Activated B cell treated with CpG ODN at 0.5 μM for 24 hours (primary cell): ENCODE data around the gene WFS1. TPM values are rescaled to one million over a fixed set of nuclear protein-coding genes. Genes with fewer than 3 reads are reported as not detected.

Experiments
- ATAC-seq: fragments of 200-7000 bp; cut with Tn5 transposase; one replicate; pipeline ENCODE4 v1.10.0; 2021; ENCODE audit warnings: low read depth, mild to moderate bottlenecking, moderate library complexity
- CTCF ChIA-PET: fragments of 350-600 bp; sonication (Branson Sonifier 250); formaldehyde crosslinking; loops from one replicate; lab custom pipeline; 2021; ENCODE audit warnings: antibody characterized with exemption; lab: Charles Lee
- POLR2A ChIA-PET: fragments of 350-600 bp; sonication (Branson Sonifier 250); formaldehyde crosslinking; loops from one replicate; lab custom pipeline; 2021; ENCODE audit warnings: antibody characterized with exemption; lab: Charles Lee
- DNase-seq: peaks from one replicate; pipeline ENCODE4 v3.0.0; 2022
- H3K27ac Mint-ChIP-seq: one replicate; pipeline ENCODE4 v1.8.0; 2020; ENCODE audit warnings: mixed read lengths
- H3K27me3 Mint-ChIP-seq: one replicate; pipeline ENCODE4 v1.8.0; 2021; ENCODE audit warnings: mixed read lengths
- H3K36me3 Mint-ChIP-seq: one replicate; pipeline ENCODE4 v1.8.0; 2021; ENCODE audit warnings: low read depth, mixed read lengths
- H3K4me1 Mint-ChIP-seq: one replicate; pipeline ENCODE4 v1.8.0; 2021; ENCODE audit warnings: mixed read lengths
- H3K4me3 Mint-ChIP-seq: one replicate; pipeline ENCODE4 v1.8.0; 2020; ENCODE audit warnings: mild to moderate bottlenecking, mixed read lengths
- H3K9me3 Mint-ChIP-seq: one replicate; pipeline ENCODE4 v1.8.0; 2020; ENCODE audit warnings: mixed read lengths
- intact Hi-C: fragments of 100-400 bp; cut with micrococcal nuclease; formaldehyde crosslinking; loops from one replicate; pipeline ENCODE4 v1.15.1; 2024
- total RNA-seq: library from RNA; stranded (reverse); gene quantifications from 2 replicates; pipeline ENCODE4 v1.2.3, GENCODE V29; 2022
- TF ChIP-seq, protein P1 (sequence below): fragments of 200-600 bp; IDR thresholded peaks from one replicate; pipeline ENCODE4 v1.8.0; 2022; ENCODE audit warnings: antibody characterized with exemption, mild to moderate bottlenecking

WFS1 gene
- total RNA-seq, 1 donor from 2014 or later = 2.4 TPM

DNA sequence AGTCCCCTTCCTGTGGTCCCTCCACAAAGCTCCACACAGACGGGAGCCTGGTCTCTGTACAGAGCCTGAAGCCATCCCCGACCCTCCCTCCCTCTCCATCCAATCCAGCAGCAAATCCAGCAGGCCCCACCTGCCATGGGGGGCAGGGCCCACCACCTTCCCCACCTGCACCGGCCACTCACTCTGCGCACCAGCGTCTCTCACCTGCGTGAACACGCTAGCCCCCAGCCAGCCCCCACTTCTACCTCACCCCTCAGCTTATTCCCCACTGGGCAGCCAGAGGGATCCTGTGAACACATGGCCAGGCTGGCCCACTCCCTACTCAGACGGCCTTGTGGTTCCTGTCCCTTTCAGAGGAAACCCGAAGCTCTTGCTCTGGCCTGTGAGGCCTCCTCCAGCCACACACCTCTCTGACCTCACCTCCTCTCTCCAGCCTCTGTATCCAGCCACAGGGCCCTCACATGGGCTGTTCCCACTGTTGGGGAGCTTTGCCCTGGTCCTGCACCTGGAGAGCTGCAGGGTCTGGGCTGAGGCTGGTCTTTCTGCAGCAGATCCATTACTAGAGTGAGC, 70.9 kb downstream of the WFS1 start:
- Mint-ChIP-seq H3K36me3 (no peaks in the 10 kb centered on the region), H3K27ac (no peak overlapping the region), H3K4me1 (peaks cover 19% of the 10 kb centered on the region), H3K4me3 (no peak overlapping the region), H3K9me3 (no peaks in the 10 kb centered on the region), H3K27me3 (peaks cover 42% of the 10 kb centered on the region)
- ChIA-PET CTCF (no interaction called here), POLR2A (no interaction called here)
- TF ChIP-seq, protein P1, sequence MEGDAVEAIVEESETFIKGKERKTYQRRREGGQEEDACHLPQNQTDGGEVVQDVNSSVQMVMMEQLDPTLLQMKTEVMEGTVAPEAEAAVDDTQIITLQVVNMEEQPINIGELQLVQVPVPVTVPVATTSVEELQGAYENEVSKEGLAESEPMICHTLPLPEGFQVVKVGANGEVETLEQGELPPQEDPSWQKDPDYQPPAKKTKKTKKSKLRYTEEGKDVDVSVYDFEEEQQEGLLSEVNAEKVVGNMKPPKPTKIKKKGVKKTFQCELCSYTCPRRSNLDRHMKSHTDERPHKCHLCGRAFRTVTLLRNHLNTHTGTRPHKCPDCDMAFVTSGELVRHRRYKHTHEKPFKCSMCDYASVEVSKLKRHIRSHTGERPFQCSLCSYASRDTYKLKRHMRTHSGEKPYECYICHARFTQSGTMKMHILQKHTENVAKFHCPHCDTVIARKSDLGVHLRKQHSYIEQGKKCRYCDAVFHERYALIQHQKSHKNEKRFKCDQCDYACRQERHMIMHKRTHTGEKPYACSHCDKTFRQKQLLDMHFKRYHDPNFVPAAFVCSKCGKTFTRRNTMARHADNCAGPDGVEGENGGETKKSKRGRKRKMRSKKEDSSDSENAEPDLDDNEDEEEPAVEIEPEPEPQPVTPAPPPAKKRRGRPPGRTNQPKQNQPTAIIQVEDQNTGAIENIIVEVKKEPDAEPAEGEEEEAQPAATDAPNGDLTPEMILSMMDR = no peak
- DNase-seq (no peak), ATAC-seq (no peak)
- intact Hi-C loops = no loop called here

DNA sequence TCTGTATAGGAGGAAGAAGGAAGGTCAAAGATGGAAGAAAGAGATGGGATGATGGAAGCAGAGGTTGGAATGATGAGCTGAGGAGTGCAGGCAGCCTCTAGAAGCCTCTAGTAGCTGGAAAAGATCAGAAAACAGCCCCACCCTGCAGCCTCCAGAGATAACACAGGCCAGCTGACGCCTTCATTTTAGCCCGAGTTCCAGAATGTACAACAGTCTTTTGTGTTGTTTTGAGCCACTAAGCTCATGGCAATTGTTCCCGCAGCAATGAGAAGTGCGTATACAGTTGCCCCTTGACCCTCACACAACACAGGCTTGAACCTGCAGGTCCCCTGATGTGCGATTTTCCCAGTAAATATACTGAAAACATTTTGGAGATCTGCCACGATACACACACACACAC, 72.0 kb downstream of the WFS1 start:
- no peak overlapping the region for H3K4me3 Mint-ChIP-seq
- H3K27me3 Mint-ChIP-seq = peaks cover 38% of the 10 kb centered on the region
- H3K27ac Mint-ChIP-seq = no peak overlapping the region
- POLR2A ChIA-PET = no interaction called here
- intact Hi-C loops = no loop called here
- DNase-seq (no peak), ATAC-seq (no peak)
- TF ChIP-seq, protein P1 = no peak
- no peaks in the 10 kb centered on the region for H3K36me3 Mint-ChIP-seq
- no peaks in the 10 kb centered on the region for H3K9me3 Mint-ChIP-seq
- H3K4me1 Mint-ChIP-seq = peaks cover 19% of the 10 kb centered on the region
- CTCF ChIA-PET = no interaction called here

DNA sequence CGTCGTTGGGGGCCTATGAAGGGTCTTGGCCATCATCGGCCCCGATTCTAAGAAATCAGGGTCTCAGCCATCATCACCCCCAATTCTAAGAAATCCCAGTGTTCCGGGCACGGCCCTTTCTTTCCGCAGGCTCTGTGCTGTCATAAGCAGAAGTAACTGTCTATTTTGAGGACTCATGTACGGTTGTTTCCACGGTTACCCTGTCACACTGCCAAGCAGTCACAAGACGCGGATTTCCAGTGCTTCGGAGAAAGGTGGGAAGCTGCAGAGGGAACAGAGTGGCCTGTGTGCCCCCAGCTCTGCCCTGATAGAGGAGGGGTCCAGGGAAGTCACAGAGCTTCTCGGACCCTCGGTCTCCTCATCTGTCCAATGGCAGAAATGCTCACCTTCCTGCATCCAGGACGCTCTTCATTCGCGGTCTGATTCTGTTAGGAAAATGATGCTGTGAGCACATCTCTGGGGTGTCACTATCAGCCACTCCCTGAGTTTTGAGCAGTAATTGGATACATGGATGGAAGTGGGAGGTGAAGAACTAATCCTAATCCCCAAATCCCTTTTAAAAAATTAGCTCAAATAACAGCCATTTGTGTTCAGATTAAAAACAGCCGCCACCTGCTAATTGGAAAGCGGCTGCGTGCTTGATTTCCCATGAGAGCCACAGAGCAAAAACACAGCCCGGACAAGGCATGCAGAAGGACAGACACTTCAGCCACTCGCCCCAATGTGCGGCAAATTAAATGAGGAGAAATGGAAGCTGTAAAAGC, 73.1 kb downstream of the WFS1 start:
- ATAC-seq = no peak
- peaks cover 33% of the 10 kb centered on the region for H3K27me3 Mint-ChIP-seq
- TF ChIP-seq, protein P1 = no peak
- no peaks in the 10 kb centered on the region for H3K9me3 Mint-ChIP-seq
- POLR2A ChIA-PET = no interaction called here
- CTCF ChIA-PET = no interaction called here
- H3K4me3 Mint-ChIP-seq = no peak overlapping the region
- H3K4me1 Mint-ChIP-seq = peaks cover 12% of the 10 kb centered on the region
- H3K36me3 Mint-ChIP-seq = no peaks in the 10 kb centered on the region
- DNase-seq = no peak
- H3K27ac Mint-ChIP-seq = no peak overlapping the region
- intact Hi-C loops = no loop called here

DNA sequence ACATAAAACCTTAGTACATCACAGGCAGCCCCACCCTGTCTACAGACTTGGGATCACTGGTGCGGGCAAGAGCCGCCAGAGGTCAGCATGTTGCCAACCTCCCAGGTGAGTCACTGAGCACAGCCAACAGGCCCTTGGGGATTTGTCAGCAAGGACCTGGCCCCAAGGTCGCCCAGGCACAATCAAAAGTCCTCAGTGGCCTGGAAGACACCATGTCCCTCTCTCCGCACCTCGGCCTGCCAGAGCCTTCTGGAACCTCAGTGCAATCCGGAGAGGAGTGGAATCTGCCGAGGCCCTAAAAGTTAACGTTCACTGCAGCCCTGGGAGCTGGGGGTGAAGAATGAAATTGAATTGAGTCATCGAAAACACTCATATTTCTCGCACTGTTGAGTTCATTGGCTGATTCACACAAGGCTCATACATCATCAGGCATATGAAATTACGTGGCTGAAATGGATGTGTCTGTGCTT, 74.3 kb downstream of the WFS1 start:
- H3K9me3 Mint-ChIP-seq = no peaks in the 10 kb centered on the region
- ChIA-PET CTCF (no interaction called here), POLR2A (no interaction called here)
- no peak overlapping the region for H3K4me3 Mint-ChIP-seq
- DNase-seq (no peak), ATAC-seq (no peak)
- H3K4me1 Mint-ChIP-seq = peaks cover under 1% of the 10 kb centered on the region
- no peaks in the 10 kb centered on the region for H3K36me3 Mint-ChIP-seq
- TF ChIP-seq, protein P1 = no peak
- intact Hi-C loops = no loop called here
- H3K27me3 Mint-ChIP-seq = peaks cover 20% of the 10 kb centered on the region
- H3K27ac Mint-ChIP-seq = no peak overlapping the region

DNA sequence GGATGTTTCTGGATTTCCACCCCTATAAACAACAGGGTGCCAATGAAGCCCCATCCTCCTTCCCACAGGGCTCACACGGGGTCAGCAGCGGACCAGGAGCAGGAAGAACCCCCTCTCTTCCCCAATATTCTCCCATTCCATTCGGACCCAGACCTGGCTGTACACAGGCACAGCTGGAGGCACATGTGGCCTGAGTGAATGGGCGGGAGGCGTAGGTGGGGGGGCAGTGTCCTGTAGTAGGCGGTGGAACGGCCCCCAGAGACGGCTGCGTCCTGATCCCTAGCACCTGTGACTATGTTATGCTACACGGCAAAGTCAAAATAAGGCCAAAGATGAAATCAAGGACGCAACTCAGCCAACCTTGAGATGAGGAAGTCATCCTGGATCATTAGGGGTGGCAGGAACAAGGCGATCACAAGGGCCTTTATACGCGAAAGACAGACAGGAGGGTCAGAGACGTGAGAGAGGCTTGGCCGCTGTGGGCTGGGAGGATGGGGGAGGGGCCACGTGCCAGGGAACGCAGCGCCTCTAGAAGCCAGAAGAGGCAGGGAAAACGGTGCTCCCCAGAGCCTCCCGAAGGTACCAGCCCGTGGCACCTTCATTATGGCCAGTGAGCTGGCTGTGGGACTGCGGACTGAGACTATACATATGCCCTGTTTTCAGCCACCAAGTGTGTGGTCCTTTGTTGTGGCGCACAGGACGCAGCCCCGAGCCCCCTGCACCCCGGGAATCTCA, 75.6 kb downstream of the WFS1 start:
- ChIA-PET CTCF (no interaction called here), POLR2A (no interaction called here)
- Mint-ChIP-seq H3K4me3 (no peak overlapping the region), H3K27me3 (peaks cover 12% of the 10 kb centered on the region), H3K36me3 (no peaks in the 10 kb centered on the region), H3K27ac (no peak overlapping the region), H3K9me3 (no peaks in the 10 kb centered on the region), H3K4me1 (no peaks in the 10 kb centered on the region)
- ATAC-seq (no peak), DNase-seq (no peak)
- TF ChIP-seq, protein P1 = no peak
- intact Hi-C loops = no loop called here
